Activated CD4-positive, alpha-beta memory T cell treated with anti-CD3 and anti-CD28 coated beads, Interleukin-2, amount 10 ng/mL, durations not matched to agents 7 days and 5 days (primary cell): ENCODE data around the gene RAP1GAP. TPM values are rescaled to one million over a fixed set of nuclear protein-coding genes. Genes with fewer than 3 reads are reported as not detected.

ENCODE experiments used
- CTCF ChIA-PET: fragments of 350-600 bp; sonication (Branson Sonifier 250); formaldehyde crosslinking; loops from one replicate; lab custom pipeline; 2021; ENCODE audit warnings: antibody characterized with exemption, inconsistent platforms; lab: Charles Lee
- POLR2A ChIA-PET: fragments of 350-600 bp; sonication (Branson Sonifier 250); formaldehyde crosslinking; loops from one replicate; lab custom pipeline; 2021; ENCODE audit warnings: antibody characterized with exemption; lab: Charles Lee
- DNase-seq: peaks from one replicate; pipeline ENCODE4 v3.0.0-alpha.2; 2020
- H3K27ac Mint-ChIP-seq: one replicate; pipeline ENCODE4 v1.8.0; 2021; ENCODE audit warnings: mild to moderate bottlenecking, mixed read lengths
- H3K27me3 Mint-ChIP-seq: one replicate; pipeline ENCODE4 v1.8.0; 2021; ENCODE audit warnings: mixed read lengths
- H3K36me3 Mint-ChIP-seq: one replicate; pipeline ENCODE4 v1.8.0; 2021; ENCODE audit warnings: low read depth, mixed read lengths
- H3K4me1 Mint-ChIP-seq: one replicate; pipeline ENCODE4 v1.8.0; 2021; ENCODE audit warnings: mixed read lengths
- H3K4me3 Mint-ChIP-seq: one replicate; pipeline ENCODE4 v1.8.0; 2021; ENCODE audit warnings: mild to moderate bottlenecking, mixed read lengths
- H3K9me3 Mint-ChIP-seq: one replicate; pipeline ENCODE4 v1.8.0; 2021; ENCODE audit warnings: mixed read lengths
- total RNA-seq, 2 experiments: library from RNA; stranded (reverse); gene quantifications; one replicate each; pipeline ENCODE4 v1.2.3, GENCODE V29; 2021

Gene RAP1GAP
- total RNA-seq, 2 experiments from 2014 or later = 0.15 TPM; not detected in 1

GRCh38 chr1:21562896-21563295 lies 106.3 kb downstream of the RAP1GAP start:
- H3K4me3 Mint-ChIP-seq = no peak overlapping the region
- H3K9me3 Mint-ChIP-seq = no peaks in the 10 kb centered on the region
- H3K4me1 Mint-ChIP-seq = no peaks in the 10 kb centered on the region
- H3K27me3 Mint-ChIP-seq = no peaks in the 10 kb centered on the region
- ChIA-PET POLR2A (no interaction called here), CTCF (no interaction called here)
- no peak for DNase-seq
- H3K27ac Mint-ChIP-seq = no peak overlapping the region
- H3K36me3 Mint-ChIP-seq = no peaks in the 10 kb centered on the region

GRCh38 chr1:21560916-21561638 lies 108.1 kb downstream of the RAP1GAP start:
- Mint-ChIP-seq H3K9me3 (no peaks in the 10 kb centered on the region), H3K27me3 (peaks cover 4% of the 10 kb centered on the region), H3K36me3 (no peaks in the 10 kb centered on the region), H3K27ac (no peak overlapping the region), H3K4me3 (no peak overlapping the region), H3K4me1 (no peaks in the 10 kb centered on the region)
- DNase-seq = no peak
- POLR2A ChIA-PET = no interaction called here
- CTCF ChIA-PET = no interaction called here

GRCh38 chr1:21559788-21560567 lies 109.2 kb downstream of the RAP1GAP start:
- Mint-ChIP-seq H3K9me3 (no peaks in the 10 kb centered on the region), H3K4me1 (no peaks in the 10 kb centered on the region), H3K27ac (no peak overlapping the region), H3K36me3 (no peaks in the 10 kb centered on the region), H3K4me3 (no peak overlapping the region), H3K27me3 (peaks cover 5% of the 10 kb centered on the region)
- POLR2A ChIA-PET = no interaction called here
- CTCF ChIA-PET = interaction anchor here (0.6 to 0.9 kb wide), 2 partner anchors 51 to 230 kb away, joined by 3 read pairs; partner anchors contain the start of gene ALPL
- no peak for DNase-seq

- ChIA-PET CTCF (no interaction called here), POLR2A (interaction anchor here (0.6 kb wide), 1 partner anchor 16 kb away, joined by 3 read pairs; no protein-coding TSS in a partner anchor)
- Mint-ChIP-seq H3K36me3 (no peaks in the 10 kb centered on the region), H3K27me3 (peaks cover 26% of the 10 kb centered on the region), H3K9me3 (no peaks in the 10 kb centered on the region), H3K4me1 (peaks cover 1% of the 10 kb centered on the region), H3K27ac (no peak overlapping the region), H3K4me3 (no peak overlapping the region)
- no peak for DNase-seq
Observed at GRCh38 chr1:21553116-21553926, 115.8 kb downstream of the RAP1GAP start.

GRCh38 chr1:21552715-21553114 lies 116.4 kb downstream of the RAP1GAP start:
- DNase-seq = no peak
- Mint-ChIP-seq H3K27ac (no peak overlapping the region), H3K9me3 (no peaks in the 10 kb centered on the region), H3K27me3 (peaks cover 26% of the 10 kb centered on the region), H3K36me3 (no peaks in the 10 kb centered on the region), H3K4me1 (peaks cover 1% of the 10 kb centered on the region), H3K4me3 (no peak overlapping the region)
- ChIA-PET CTCF (interaction anchor here (0.7 kb wide), 1 partner anchor 15 kb away, joined by 4 read pairs; no protein-coding TSS in a partner anchor), POLR2A (no interaction called here)

GRCh38 chr1:21550866-21551475 lies 118.2 kb downstream of the RAP1GAP start:
- POLR2A ChIA-PET = no interaction called here

GRCh38 chr1:21550097-21550496 lies 119.1 kb downstream of the RAP1GAP start:
- Mint-ChIP-seq H3K9me3 (no peaks in the 10 kb centered on the region), H3K27me3 (peaks cover 22% of the 10 kb centered on the region), H3K4me1 (peaks cover 1% of the 10 kb centered on the region), H3K36me3 (no peaks in the 10 kb centered on the region), H3K4me3 (no peak overlapping the region), H3K27ac (no peak overlapping the region)
- no peak for DNase-seq
- ChIA-PET CTCF (no interaction called here), POLR2A (no interaction called here)

More at GRCh38 chr1:21550866-21551475, 118.2 kb downstream of the RAP1GAP start:
- no peak for DNase-seq
- Mint-ChIP-seq H3K27ac (no peak overlapping the region), H3K9me3 (no peaks in the 10 kb centered on the region), H3K4me1 (peaks cover 1% of the 10 kb centered on the region), H3K36me3 (no peaks in the 10 kb centered on the region), H3K27me3 (peaks cover 22% of the 10 kb centered on the region), H3K4me3 (no peak overlapping the region)
- CTCF ChIA-PET = no interaction called here

- Mint-ChIP-seq H3K27me3 (peaks cover 15% of the 10 kb centered on the region), H3K36me3 (no peaks in the 10 kb centered on the region), H3K4me1 (peaks cover 1% of the 10 kb centered on the region), H3K9me3 (no peaks in the 10 kb centered on the region), H3K27ac (no peak overlapping the region), H3K4me3 (no peak overlapping the region)
- DNase-seq = no peak
- CTCF ChIA-PET = no interaction called here
- POLR2A ChIA-PET = no interaction called here
Observed at GRCh38 chr1:21547876-21548275, 121.3 kb downstream of the RAP1GAP start.

Other genes with a start within 250 kb of the RAP1GAP start
- 1 to 10 TPM; 5.0 to 6.1 TPM for gene NBPF3, start 229.2 kb downstream of the RAP1GAP start, total RNA-seq
- gene ALPL, start 159.9 kb downstream of the RAP1GAP start, total RNA-seq = not detected
- gene USP48, start 113.8 kb upstream of the RAP1GAP start, total RNA-seq = 10 to 100 TPM; 80.1 to 81.8 TPM
- not detected for gene LDLRAD2, start 142.9 kb upstream of the RAP1GAP start, total RNA-seq